GM12878 (cell line): ENCODE data around the gene CAMK4. TPM values are rescaled to one million over a fixed set of nuclear protein-coding genes. Genes with fewer than 3 reads are reported as not detected.

Experiments
- ATAC-seq: fragments of 200-7000 bp; cut with Tn5 transposase; 3 replicates; pipeline ENCODE4 v1.9.1; 2020; ENCODE audit warnings: mild to moderate bottlenecking, moderate library complexity
- BruUV-seq: library from RNA; stranded (reverse); fragments of 400-500 nt; replicated peaks from 2 replicates; lab custom pipeline; 2021; lab: Mats Ljungman, UMichigan
- CTCF ChIA-PET: fragments of 300-600 bp; sonication (Branson Sonifier 250); formaldehyde crosslinking; extraction: SDS; loops from one replicate; lab custom pipeline; 2021; ENCODE audit warnings: inconsistent platforms; lab: Yijun Ruan, JAX
- POLR2A ChIA-PET: fragments of 350-600 bp; formaldehyde crosslinking; extraction: SDS; loops from one replicate; lab custom pipeline; 2021; ENCODE audit warnings: inconsistent platforms; lab: Charles Lee
- RAD21 ChIA-PET: fragments of 300-600 bp; sonication (Branson Sonifier 250); formaldehyde crosslinking; loops from one replicate; lab custom pipeline; 2023; ENCODE audit warnings: antibody characterized with exemption; ENCODE audit not compliant: unreplicated experiment; lab: Charles Lee
- SMC1A ChIA-PET: fragments of 300-600 bp; sonication (Branson Sonifier 250); formaldehyde crosslinking; loops from one replicate; lab custom pipeline; 2023; ENCODE audit not compliant: unreplicated experiment, uncharacterized antibody; lab: Charles Lee
- DNase-seq: peaks from one replicate; pipeline ENCODE4 v3.0.0-alpha.2; 2011; ENCODE audit warnings: low read depth, low spot score
- FAIRE-seq: peaks from 3 replicates; lab custom pipeline; 2011; peaks lifted over from hg19 to GRCh38; lab: Jason Lieb, UNC
- H2AFZ ChIP-seq: 2 replicates; pipeline ENCODE4 v1.6.0; 2011; ENCODE audit warnings: low read depth, low read length, control low read depth; ENCODE audit not compliant: control insufficient read depth
- H3K27ac ChIP-seq: 2 replicates; pipeline ENCODE4 v1.5.1; 2011; ENCODE audit warnings: control low read depth; ENCODE audit not compliant: control insufficient read depth, insufficient read depth
- H3K27me3 ChIP-seq, 2 experiments: replicated peaks in 1 of 2; 2 replicates each; pipeline versions ENCODE4 v1.6.0 to v1.6.1; 2011; ENCODE audit warnings: low read length in 1 of 2; ENCODE audit not compliant: control insufficient read depth in 2 of 2, insufficient read depth in 2 of 2
- H3K36me3 ChIP-seq, 2 experiments: 2 replicates each; pipeline ENCODE4 v1.5.1; 2011; ENCODE audit warnings: low read length in 1 of 2; ENCODE audit not compliant: control insufficient read depth in 2 of 2, insufficient read depth in 2 of 2
- H3K4me1 ChIP-seq: 2 replicates; pipeline ENCODE4 v1.6.1; 2011; ENCODE audit warnings: mild to moderate bottlenecking, low read length, moderate library complexity, mixed read lengths; ENCODE audit not compliant: control insufficient read depth, insufficient read depth
- H3K4me2 ChIP-seq: 2 replicates; pipeline ENCODE4 v1.6.0; 2011; ENCODE audit warnings: control low read depth; ENCODE audit not compliant: control insufficient read depth, insufficient read depth
- H3K4me3 ChIP-seq: fragments of 200-600 bp; sonication (generic); 2 replicates; pipeline ENCODE4 v1.5.1; 2016
- H3K79me2 ChIP-seq: 2 replicates; pipeline ENCODE4 v1.6.0; 2011; ENCODE audit warnings: low read length; ENCODE audit not compliant: control insufficient read depth, insufficient read depth
- H3K9ac ChIP-seq: 2 replicates; pipeline ENCODE4 v1.8.0; 2011; ENCODE audit warnings: low read length, control low read depth, mixed read lengths; ENCODE audit not compliant: control insufficient read depth, insufficient read depth
- H3K9me3 ChIP-seq: replicated peaks from 3 replicates; pipeline ENCODE4 v1.5.1; 2011; ENCODE audit warnings: mild to moderate bottlenecking, low read length; ENCODE audit not compliant: control insufficient read depth, insufficient read depth
- H4K20me1 ChIP-seq: 2 replicates; pipeline ENCODE4 v1.6.0; 2011; ENCODE audit not compliant: control insufficient read depth, insufficient read depth
- BACH1 ChIP-seq: fragments of 450-650 bp; IDR thresholded peaks from 2 replicates; pipeline ENCODE4 v1.6.1; 2017; ENCODE audit warnings: mild to moderate bottlenecking, borderline replicate concordance
- BHLHE40 ChIP-seq, 2 experiments: fragments of 450-650 bp in 1 of 2; IDR thresholded peaks; 2 replicates each; pipeline ENCODE4 v1.6.1; 2011 to 2017; ENCODE audit warnings: low read depth in 2 of 2, borderline replicate concordance in 1 of 2, improper control_type of control experiment in 1 of 2, low read length in 1 of 2, mild to moderate bottlenecking in 1 of 2
- FOXK2 ChIP-seq: fragments of 450-650 bp; IDR thresholded peaks from 2 replicates; pipeline ENCODE4 v1.6.1; 2017; ENCODE audit warnings: mild to moderate bottlenecking, moderate library complexity
- MXI1 ChIP-seq: fragments of 150-350 bp; IDR thresholded peaks from 2 replicates; pipeline ENCODE4 v1.6.1; 2011; ENCODE audit warnings: low read depth, mild to moderate bottlenecking, inconsistent platforms, low read length, improper control_type of control experiment
- PAX8 ChIP-seq: fragments of 450-650 bp; IDR thresholded peaks from 2 replicates; pipeline ENCODE4 v1.6.1; 2017; ENCODE audit warnings: mild to moderate bottlenecking, moderate library complexity
- SUZ12 ChIP-seq: fragments of 200-600 bp; sonication (generic); IDR thresholded peaks from one replicate; pipeline ENCODE4 v1.6.1; 2018; ENCODE audit warnings: antibody characterized with exemption, mild to moderate bottlenecking; ENCODE audit not compliant: unreplicated experiment
- WGBS: methylation state at CpG from one replicate; pipeline ENCODE4 v1.1.6; 2016; ENCODE audit warnings: low lambda C conversion rate; ENCODE audit not compliant: insufficient replicate concordance, insufficient coverage; ENCODE audit errors: missing lambda C conversion rate; 5-methylcytosine and 5-hydroxymethylcytosine counted together
- in situ Hi-C: fragments of 300-500 bp; cut with MboI; formaldehyde crosslinking; loops from 9 replicates; pipeline ENCODE4 v1.14.3; 2018; ENCODE audit warnings: mixed read lengths
- intact Hi-C: fragments of 100-400 bp; cut with micrococcal nuclease; formaldehyde crosslinking; loops from one replicate; pipeline ENCODE4 v1.14.2; 2022; ENCODE audit not compliant: unreplicated experiment
- polyA plus RNA-seq, 11 experiments: library from polyadenylated mRNA; depleted of rRNA in 4 of 11; unstranded in 6 of 11; stranded (reverse) in 5 of 11; fragments of >200 nt; fragmentation: Nextera tagmentation in 4 of 11; fragmentation: Illumina TruSeq in 1 of 11; extraction: Ambion mirVana in 4 of 11; extraction: Trizol in 1 of 11; gene quantifications; 1 replicate in 1 of 11; 2 replicates in 10 of 11; pipeline versions ENCODE4 v1.2.1 to v1.2.3, GENCODE V29; 2011 to 2016; ENCODE audit warnings: inconsistent platforms in 2 of 11, missing spikeins in 2 of 11, low read depth in 1 of 11
- total RNA-seq, 4 experiments: library from RNA; depleted of rRNA in 3 of 4; stranded (reverse); fragments of >200 nt in 3 of 4; fragmentation: Illumina TruSeq in 1 of 4; extraction: Trizol in 1 of 4; gene quantifications; 2 replicates each; pipeline versions ENCODE4 v1.2.1 to v1.2.3, GENCODE V29; 2013 to 2021
- TF ChIP-seq, protein P1 (sequence below): fragments of 450-650 bp; formaldehyde crosslinking; IDR thresholded peaks from 2 replicates; pipeline ENCODE4 v1.4.0; 2022; ENCODE audit warnings: mild to moderate bottlenecking, moderate library complexity
- TF ChIP-seq, protein P2 (sequence below): fragments of 450-650 bp; IDR thresholded peaks from 2 replicates; pipeline ENCODE4 v1.6.1; 2017; ENCODE audit warnings: mild to moderate bottlenecking
- TF ChIP-seq, protein P3 (sequence below): IDR thresholded peaks from 2 replicates; pipeline ENCODE4 v1.6.1; 2011; ENCODE audit warnings: borderline replicate concordance, low read depth, mild to moderate bottlenecking, moderate library complexity, mixed read lengths, low read length; ENCODE audit not compliant: insufficient read depth; ENCODE audit errors: extremely low read length
- TF ChIP-seq, protein P4 (sequence below): fragments of 450-650 bp; conservative IDR thresholded peaks from 2 replicates; pipeline ENCODE4 v1.6.1; 2017; ENCODE audit warnings: mild to moderate bottlenecking, moderate library complexity
- TF ChIP-seq, protein P5 (sequence below): fragments of 450-650 bp; formaldehyde crosslinking; IDR thresholded peaks from 2 replicates; pipeline ENCODE4 v1.5.0; 2022; ENCODE audit warnings: mild to moderate bottlenecking, missing genetic modification characterization

Gene CAMK4
- total and polyA plus RNA-seq, 10 of the 15 experiments (the other 5 are each of a cell fraction or from before 2014, with no cell fraction given), result 13.3 to 51.9 (median 35.3) TPM

DNA sequence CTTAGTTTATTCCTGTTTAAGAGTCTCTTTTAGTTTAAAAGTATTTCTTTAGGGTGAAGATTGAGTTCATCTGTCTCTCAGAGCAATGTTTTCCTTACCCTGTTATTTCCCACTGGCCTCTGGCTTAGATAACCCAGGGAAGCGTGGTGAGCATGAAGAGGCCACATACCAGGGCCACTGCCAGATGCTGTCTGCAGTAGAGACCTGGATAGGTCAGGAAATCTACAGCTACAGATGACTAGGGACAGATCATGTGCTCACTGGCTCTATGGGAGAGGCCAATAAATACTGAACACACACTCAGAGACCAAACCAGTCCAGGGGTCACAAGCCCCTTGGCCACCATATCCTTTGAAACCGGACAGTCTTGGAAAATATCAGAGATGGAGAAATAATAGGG, 136.0 kb downstream of the CAMK4 start:
- Histone ChIP-seq H2AFZ (no peak overlapping the region), H3K9me3 (no peaks in the 10 kb centered on the region; the same call in 1 of the 3 replicates), H3K4me1 (no peaks in the 10 kb centered on the region), H3K79me2 (no peaks in the 10 kb centered on the region; the same call in 1 of the 2 replicates), H3K27ac (no peak overlapping the region), H3K36me3 (peaks cover 0 to 8% of the 10 kb centered on the region in 2 experiments; a peak in 1 of 4 replicates), H4K20me1 (no peaks in the 10 kb centered on the region), H3K4me2 (no peak overlapping the region), H3K27me3 (no peaks in the 10 kb centered on the region), H3K4me3 (no peak overlapping the region), H3K9ac (no peak overlapping the region)
- DNase-seq (no peak), FAIRE-seq (no peak), ATAC-seq (no peak)
- in situ Hi-C loops (no loop called here), intact Hi-C loops (no loop called here)
- no TSS peak for BruUV-seq
- WGBS, result 77% methylated on average over 2 of the region's 2 CpGs
- SMC1A ChIA-PET, result interaction anchor here (0.6 kb wide), 1 partner anchor 652 kb away, joined by 3 read pairs; no protein-coding TSS in a partner anchor
- RAD21 ChIA-PET, result no interaction called here
- CTCF ChIA-PET, result interaction anchor here (1.2 kb wide), 1 partner anchor 18 kb away, joined by 3 read pairs; no protein-coding TSS in a partner anchor
- POLR2A ChIA-PET, result no interaction called here
- TF ChIP-seq MXI1 (no peak), BHLHE40 (IDR thresholded peaks at IDR 0.05; ENCODE audit: borderline replicate concordance in 1 of 2, low read depth in 2 of 2, low read length in 1 of 2) (no peak), FOXK2 (no peak), SUZ12 (no peak), PAX8 (no peak), BACH1 (no peak)
- TF ChIP-seq, protein P1, sequence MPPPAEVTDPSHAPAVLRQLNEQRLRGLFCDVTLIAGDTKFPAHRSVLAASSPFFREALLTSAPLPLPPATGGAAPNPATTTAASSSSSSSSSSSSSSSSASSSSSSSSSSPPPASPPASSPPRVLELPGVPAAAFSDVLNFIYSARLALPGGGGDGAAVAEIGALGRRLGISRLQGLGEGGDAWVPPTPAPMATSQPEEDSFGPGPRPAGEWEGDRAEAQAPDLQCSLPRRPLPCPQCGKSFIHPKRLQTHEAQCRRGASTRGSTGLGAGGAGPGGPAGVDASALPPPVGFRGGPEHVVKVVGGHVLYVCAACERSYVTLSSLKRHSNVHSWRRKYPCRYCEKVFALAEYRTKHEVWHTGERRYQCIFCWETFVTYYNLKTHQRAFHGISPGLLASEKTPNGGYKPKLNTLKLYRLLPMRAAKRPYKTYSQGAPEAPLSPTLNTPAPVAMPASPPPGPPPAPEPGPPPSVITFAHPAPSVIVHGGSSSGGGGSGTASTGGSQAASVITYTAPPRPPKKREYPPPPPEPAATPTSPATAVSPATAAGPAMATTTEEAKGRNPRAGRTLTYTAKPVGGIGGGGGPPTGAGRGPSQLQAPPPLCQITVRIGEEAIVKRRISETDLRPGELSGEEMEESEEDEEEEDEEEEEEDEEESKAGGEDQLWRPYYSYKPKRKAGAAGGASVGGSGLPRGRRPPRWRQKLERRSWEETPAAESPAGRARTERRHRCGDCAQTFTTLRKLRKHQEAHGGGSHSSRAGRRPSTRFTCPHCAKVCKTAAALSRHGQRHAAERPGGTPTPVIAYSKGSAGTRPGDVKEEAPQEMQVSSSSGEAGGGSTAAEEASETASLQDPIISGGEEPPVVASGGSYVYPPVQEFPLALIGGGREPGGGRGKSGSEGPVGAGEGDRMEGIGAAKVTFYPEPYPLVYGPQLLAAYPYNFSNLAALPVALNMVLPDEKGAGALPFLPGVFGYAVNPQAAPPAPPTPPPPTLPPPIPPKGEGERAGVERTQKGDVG (CRISPR knock-in tag), result no peak
- TF ChIP-seq, protein P2, sequence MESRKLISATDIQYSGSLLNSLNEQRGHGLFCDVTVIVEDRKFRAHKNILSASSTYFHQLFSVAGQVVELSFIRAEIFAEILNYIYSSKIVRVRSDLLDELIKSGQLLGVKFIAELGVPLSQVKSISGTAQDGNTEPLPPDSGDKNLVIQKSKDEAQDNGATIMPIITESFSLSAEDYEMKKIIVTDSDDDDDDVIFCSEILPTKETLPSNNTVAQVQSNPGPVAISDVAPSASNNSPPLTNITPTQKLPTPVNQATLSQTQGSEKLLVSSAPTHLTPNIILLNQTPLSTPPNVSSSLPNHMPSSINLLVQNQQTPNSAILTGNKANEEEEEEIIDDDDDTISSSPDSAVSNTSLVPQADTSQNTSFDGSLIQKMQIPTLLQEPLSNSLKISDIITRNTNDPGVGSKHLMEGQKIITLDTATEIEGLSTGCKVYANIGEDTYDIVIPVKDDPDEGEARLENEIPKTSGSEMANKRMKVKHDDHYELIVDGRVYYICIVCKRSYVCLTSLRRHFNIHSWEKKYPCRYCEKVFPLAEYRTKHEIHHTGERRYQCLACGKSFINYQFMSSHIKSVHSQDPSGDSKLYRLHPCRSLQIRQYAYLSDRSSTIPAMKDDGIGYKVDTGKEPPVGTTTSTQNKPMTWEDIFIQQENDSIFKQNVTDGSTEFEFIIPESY, result no peak
- TF ChIP-seq, protein P3, sequence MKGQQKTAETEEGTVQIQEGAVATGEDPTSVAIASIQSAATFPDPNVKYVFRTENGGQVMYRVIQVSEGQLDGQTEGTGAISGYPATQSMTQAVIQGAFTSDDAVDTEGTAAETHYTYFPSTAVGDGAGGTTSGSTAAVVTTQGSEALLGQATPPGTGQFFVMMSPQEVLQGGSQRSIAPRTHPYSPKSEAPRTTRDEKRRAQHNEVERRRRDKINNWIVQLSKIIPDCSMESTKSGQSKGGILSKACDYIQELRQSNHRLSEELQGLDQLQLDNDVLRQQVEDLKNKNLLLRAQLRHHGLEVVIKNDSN, result no peak
- TF ChIP-seq, protein P4, sequence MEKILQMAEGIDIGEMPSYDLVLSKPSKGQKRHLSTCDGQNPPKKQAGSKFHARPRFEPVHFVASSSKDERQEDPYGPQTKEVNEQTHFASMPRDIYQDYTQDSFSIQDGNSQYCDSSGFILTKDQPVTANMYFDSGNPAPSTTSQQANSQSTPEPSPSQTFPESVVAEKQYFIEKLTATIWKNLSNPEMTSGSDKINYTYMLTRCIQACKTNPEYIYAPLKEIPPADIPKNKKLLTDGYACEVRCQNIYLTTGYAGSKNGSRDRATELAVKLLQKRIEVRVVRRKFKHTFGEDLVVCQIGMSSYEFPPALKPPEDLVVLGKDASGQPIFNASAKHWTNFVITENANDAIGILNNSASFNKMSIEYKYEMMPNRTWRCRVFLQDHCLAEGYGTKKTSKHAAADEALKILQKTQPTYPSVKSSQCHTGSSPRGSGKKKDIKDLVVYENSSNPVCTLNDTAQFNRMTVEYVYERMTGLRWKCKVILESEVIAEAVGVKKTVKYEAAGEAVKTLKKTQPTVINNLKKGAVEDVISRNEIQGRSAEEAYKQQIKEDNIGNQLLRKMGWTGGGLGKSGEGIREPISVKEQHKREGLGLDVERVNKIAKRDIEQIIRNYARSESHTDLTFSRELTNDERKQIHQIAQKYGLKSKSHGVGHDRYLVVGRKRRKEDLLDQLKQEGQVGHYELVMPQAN, result no peak
- TF ChIP-seq, protein P5, sequence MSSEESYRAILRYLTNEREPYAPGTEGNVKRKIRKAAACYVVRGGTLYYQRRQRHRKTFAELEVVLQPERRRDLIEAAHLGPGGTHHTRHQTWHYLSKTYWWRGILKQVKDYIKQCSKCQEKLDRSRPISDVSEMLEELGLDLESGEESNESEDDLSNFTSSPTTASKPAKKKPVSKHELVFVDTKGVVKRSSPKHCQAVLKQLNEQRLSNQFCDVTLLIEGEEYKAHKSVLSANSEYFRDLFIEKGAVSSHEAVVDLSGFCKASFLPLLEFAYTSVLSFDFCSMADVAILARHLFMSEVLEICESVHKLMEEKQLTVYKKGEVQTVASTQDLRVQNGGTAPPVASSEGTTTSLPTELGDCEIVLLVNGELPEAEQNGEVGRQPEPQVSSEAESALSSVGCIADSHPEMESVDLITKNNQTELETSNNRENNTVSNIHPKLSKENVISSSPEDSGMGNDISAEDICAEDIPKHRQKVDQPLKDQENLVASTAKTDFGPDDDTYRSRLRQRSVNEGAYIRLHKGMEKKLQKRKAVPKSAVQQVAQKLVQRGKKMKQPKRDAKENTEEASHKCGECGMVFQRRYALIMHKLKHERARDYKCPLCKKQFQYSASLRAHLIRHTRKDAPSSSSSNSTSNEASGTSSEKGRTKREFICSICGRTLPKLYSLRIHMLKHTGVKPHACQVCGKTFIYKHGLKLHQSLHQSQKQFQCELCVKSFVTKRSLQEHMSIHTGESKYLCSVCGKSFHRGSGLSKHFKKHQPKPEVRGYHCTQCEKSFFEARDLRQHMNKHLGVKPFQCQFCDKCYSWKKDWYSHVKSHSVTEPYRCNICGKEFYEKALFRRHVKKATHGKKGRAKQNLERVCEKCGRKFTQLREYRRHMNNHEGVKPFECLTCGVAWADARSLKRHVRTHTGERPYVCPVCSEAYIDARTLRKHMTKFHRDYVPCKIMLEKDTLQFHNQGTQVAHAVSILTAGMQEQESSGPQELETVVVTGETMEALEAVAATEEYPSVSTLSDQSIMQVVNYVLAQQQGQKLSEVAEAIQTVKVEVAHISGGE (CRISPR knock-in tag), result no peak
